Heart left ventricle (tissue), 16 donors: ENCODE results near the gene LYPD4. TPM values are rescaled to one million over a fixed set of nuclear protein-coding genes. Genes with fewer than 3 reads are reported as not detected.

Experiments
- ATAC-seq, 4 donors: fragments of 200-7000 bp; cut with Tn5 transposase; one replicate each; pipeline ENCODE4 v1.9.1; 2020 to 2022; ENCODE audit warnings: moderate library complexity in 4 of 4, mild to moderate bottlenecking in 3 of 4, moderate number of reproducible peaks in 1 of 4
- DNase-seq, 5 donors: peaks; one replicate each; pipeline ENCODE4 v3.0.0-alpha.2; 2020
- H3K27ac ChIP-seq, 12 donors: fragments of 200-600 bp; sonication (generic) in 4 of 12; one replicate each; pipeline versions ENCODE4 v1.5.0 to v1.8.0; 2016 to 2022; ENCODE audit warnings: mild to moderate bottlenecking in 2 of 12
- H3K27me3 ChIP-seq, 9 donors: fragments of 200-600 bp; sonication (generic) in 2 of 9; one replicate each; pipeline versions ENCODE4 v1.5.1 to v1.8.0; 2016 to 2022; ENCODE audit warnings: mild to moderate bottlenecking in 3 of 9
- H3K36me3 ChIP-seq, 9 donors: fragments of 200-600 bp; sonication (generic) in 2 of 9; one replicate each; pipeline versions ENCODE4 v1.5.0 to v1.8.0; 2018 to 2022; ENCODE audit warnings: mild to moderate bottlenecking in 2 of 9
- H3K4me1 ChIP-seq, 12 donors: fragments of 200-600 bp; sonication (generic) in 4 of 12; one replicate each; pipeline versions ENCODE4 v1.5.0 to v1.8.0; 2016 to 2022; ENCODE audit warnings: mild to moderate bottlenecking in 3 of 12
- H3K4me3 ChIP-seq, 12 donors: fragments of 200-600 bp; sonication (generic) in 4 of 12; one replicate each; pipeline versions ENCODE4 v1.5.0 to v1.8.0; 2017 to 2022; ENCODE audit warnings: mild to moderate bottlenecking in 9 of 12, moderate library complexity in 4 of 12
- H3K9me3 ChIP-seq, 12 donors: fragments of 200-600 bp; sonication (generic) in 4 of 12; one replicate each; pipeline versions ENCODE4 v1.5.0 to v1.8.0; 2016 to 2022; ENCODE audit warnings: mild to moderate bottlenecking in 1 of 12
- CTCF ChIP-seq, 12 donors: fragments of 200-600 bp; sonication (generic) in 4 of 12; IDR thresholded peaks; one replicate each; pipeline versions ENCODE4 v1.5.0 to v1.8.0; 2018 to 2022; ENCODE audit warnings: antibody characterized with exemption in 12 of 12, mild to moderate bottlenecking in 5 of 12
- POLR2A ChIP-seq, 2 donors: fragments of 450-650 bp; IDR thresholded peaks; one replicate each; pipeline ENCODE4 v1.6.1; 2017; ENCODE audit warnings: antibody characterized with exemption in 2 of 2, mild to moderate bottlenecking in 2 of 2, moderate library complexity in 2 of 2
- WGBS, 4 donors: extraction: QIAGEN DNeasy Blood & Tissue Kit in 2 of 4; methylation state at CpG; one replicate each; pipeline versions ENCODE4 v1.1.5 to v1.1.7; 2013 to 2018; 5-methylcytosine and 5-hydroxymethylcytosine counted together
- intact Hi-C, 10 donors: fragments of 100-400 bp; cut with DNase I; formaldehyde crosslinking; loops; one replicate each; pipeline versions ENCODE4 v1.11.1 to v1.14.2; 2022
- polyA plus RNA-seq, 2 donors: library from polyadenylated mRNA; stranded (reverse); fragments of 200-250 nt; gene quantifications; one replicate each; pipeline ENCODE4 v1.2.3, GENCODE V29; 2013
- total RNA-seq, 9 donors: library from RNA; depleted of rRNA in 2 of 9; stranded (reverse); fragments of >200 nt in 2 of 9; fragmentation: NEBNext Ultra II Directional in 3 of 9; extraction: Animal tissue kit (Norgen Biotek cat#: 25700) in 3 of 9; gene quantifications; one replicate each; pipeline versions ENCODE4 v1.1.0 to v1.2.4, GENCODE V29; 2016 to 2023
- donor health status: ischemic (EF 13 %, LVEDD 7.1; RV severe dilation, severe dysfunction).
- donor health status: healthy with polysubstance abuse.
- donor health status: DM: no; HTN: yes; CAD: no.
- donor health status: DM: no; HTN: no; CAD: no.
- donor health status: ischemic (EF 25% LVEDD 6.9; RV normal size, moderate dysfunction).
- donor health status: ischemic (EF 25% LVEDD 5.7; RV mildly dilated, moderate dysfunction).
- donor health status: healthy.
- donor health status: DM: yes; HTN: yes; CAD: no.
- donor health status: ischemic (EF 35%, LVEDD 5.7; RV mildly dilated, moderate dysfunction).
- donor health status: nonischemic (EF 11% LVEDD 7.7; RV severe dilation, severe dysfunction).
- donor health status: DM: yes; HTN: yes; CAD: no.
- donor health status: PGD.
- donor health status: ischemic (EF 29% LVEDD 5.4; RV normal size, mild dysfunction).
- donor health status: nonischemic (EF 23%, LVEDD 6.1; RV moderate dilation, normal function).

LYPD4 gene
- total and polyA plus RNA-seq, 11 donors: not detected

- Histone ChIP-seq H3K4me1 (no peaks in the 10 kb centered on the region), H3K27ac (no peak overlapping the region), H3K4me3 (no peak overlapping the region), H3K9me3 (no peaks in the 10 kb centered on the region), H3K36me3 (no peaks in the 10 kb centered on the region), H3K27me3 (peaks cover 0 to 24% (median 4%) of the 10 kb centered on the region in 9 donors)
- no peak for TF ChIP-seq CTCF (IDR thresholded peaks at IDR 0.05)
- no peak for TF ChIP-seq POLR2A (IDR thresholded peaks at IDR 0.05)
- DNase-seq (no peak), ATAC-seq (no peak)
- 88 to 91% (median 90%) methylated on average over 23 of the region's 23 CpGs for WGBS, 4 donors
- intact Hi-C loops: no loop called here
Observed at GRCh38 chr19:41845051-41845590, 638 bp upstream of the LYPD4 start.

GRCh38 chr19:41845001-41845050, 343 bp upstream of the LYPD4 start, which contains the start of gene DMRTC2:
DMRTC2 (plus strand) TSS chr19:41845042; CDS start chr19:41847429, 2,387 bp downstream.
- ATAC-seq: no peak

GRCh38 chr19:41843371-41843770, 1.1 kb downstream of the LYPD4 start:
- peaks cover 0 to 34% (median 7%) of the 10 kb centered on the region in 9 donors for H3K27me3 ChIP-seq
- no peak for TF ChIP-seq CTCF (IDR thresholded peaks at IDR 0.05)
- no peak for TF ChIP-seq POLR2A (IDR thresholded peaks at IDR 0.05)
- ATAC-seq: no peak
- H3K4me3 ChIP-seq: no peak overlapping the region
- intact Hi-C loops: no loop called here
- DNase-seq: no peak
- no peak overlapping the region for H3K27ac ChIP-seq
- 33 to 43% (median 41%) methylated on average over 7 of the region's 7 CpGs for WGBS, 4 donors
- no peaks in the 10 kb centered on the region for H3K36me3 ChIP-seq
- no peaks in the 10 kb centered on the region for H3K9me3 ChIP-seq
- H3K4me1 ChIP-seq: no peaks in the 10 kb centered on the region

More at GRCh38 chr19:41845001-41845050, 343 bp upstream of the LYPD4 start, which contains the start of gene DMRTC2:
- TF ChIP-seq CTCF (IDR thresholded peaks at IDR 0.05): no peak
- no peak for TF ChIP-seq POLR2A (IDR thresholded peaks at IDR 0.05)
- WGBS, 4 donors: 87 to 97% (median 92%) methylated on average over 3 of the region's 3 CpGs
- Histone ChIP-seq H3K36me3 (no peaks in the 10 kb centered on the region), H3K4me1 (no peaks in the 10 kb centered on the region), H3K27me3 (peaks cover 0 to 24% (median 4%) of the 10 kb centered on the region in 9 donors), H3K27ac (no peak within 1 kb of the TSS), H3K4me3 (no peak within 1 kb of the TSS), H3K9me3 (no peaks in the 10 kb centered on the region)
- intact Hi-C loops: no loop called here
- no peak for DNase-seq

- WGBS, 4 donors: 65 to 83% (median 68%) methylated on average over 1 to 2 of the region's 2 CpGs
- Histone ChIP-seq H3K4me3 (no peak overlapping the region), H3K36me3 (no peaks in the 10 kb centered on the region), H3K27me3 (peaks cover 0 to 70% (median 13%) of the 10 kb centered on the region in 9 donors), H3K9me3 (no peaks in the 10 kb centered on the region), H3K4me1 (no peaks in the 10 kb centered on the region), H3K27ac (no peak overlapping the region)
- TF ChIP-seq CTCF (IDR thresholded peaks at IDR 0.05) (no peak), POLR2A (IDR thresholded peaks at IDR 0.05) (no peak)
- ATAC-seq: no peak
- intact Hi-C loops: no loop called here
- DNase-seq: no peak
Observed at GRCh38 chr19:41839211-41839610, 5.3 kb downstream of the LYPD4 start.
